Kidney (tissue), 14 donors: Measurements from ENCODE around the gene GKN1. TPM values are rescaled to one million over a fixed set of nuclear protein-coding genes. Genes with fewer than 3 reads are reported as not detected.

ENCODE experiments used
- DNase-seq, 5 donors: peaks; one replicate each; pipeline ENCODE4 v3.0.0-alpha.2; 2013 to 2020
- FAIRE-seq: peaks from 2 replicates; lab custom pipeline; 2012; peaks lifted over from hg19 to GRCh38; lab: Jason Lieb, UNC
- H3K27ac ChIP-seq, 2 donors: one replicate each; pipeline ENCODE4 v1.7.0; 2013; ENCODE audit warnings: low read depth in 2 of 2, low read length in 2 of 2, inconsistent platforms in 1 of 2
- H3K27me3 ChIP-seq: one replicate; pipeline ENCODE4 v1.7.1; 2013; ENCODE audit warnings: low read length, inconsistent platforms; ENCODE audit not compliant: control insufficient read depth, insufficient read depth
- H3K36me3 ChIP-seq, 3 donors: one replicate each; pipeline versions ENCODE4 v1.7.0 to v1.7.1; 2013; ENCODE audit warnings: low read length in 3 of 3, control low read depth in 1 of 3, inconsistent platforms in 1 of 3; ENCODE audit not compliant: insufficient read depth in 3 of 3, control insufficient read depth in 2 of 3
- H3K4me1 ChIP-seq, 3 donors: one replicate each; pipeline versions ENCODE4 v1.7.0 to v1.7.1; 2013; ENCODE audit warnings: low read length in 3 of 3, inconsistent platforms in 1 of 3, low read depth in 1 of 3; ENCODE audit not compliant: control insufficient read depth in 2 of 3, insufficient read depth in 2 of 3
- H3K4me3 ChIP-seq, 3 donors: one replicate each; pipeline versions ENCODE4 v1.7.0 to v1.8.1; 2013; ENCODE audit warnings: low read length in 3 of 3, control low read depth in 1 of 3, inconsistent platforms in 1 of 3
- H3K9ac ChIP-seq, 3 donors: one replicate each; pipeline versions ENCODE4 v1.7.0 to v1.7.1; 2013; ENCODE audit warnings: low read length in 3 of 3, control low read depth in 1 of 3, inconsistent platforms in 1 of 3
- H3K9me3 ChIP-seq, 3 donors: one replicate each; pipeline versions ENCODE4 v1.7.0 to v1.7.1; 2013; ENCODE audit warnings: low read length in 3 of 3, control low read depth in 1 of 3, inconsistent platforms in 1 of 3; ENCODE audit not compliant: control insufficient read depth in 2 of 3, insufficient read depth in 1 of 3
- CTCF ChIP-seq: IDR thresholded peaks from 3 replicates; pipeline ENCODE4 v1.5.1; 2012; ENCODE audit warnings: mild to moderate bottlenecking, moderate library complexity, borderline replicate concordance; ENCODE audit not compliant: insufficient read depth; ENCODE audit errors: extremely low read depth
- intact Hi-C: fragments of 100-400 bp; cut with DNase I; formaldehyde crosslinking; loops from one replicate; pipeline ENCODE4 v1.11.1; 2022
- polyA plus RNA-seq: library from polyadenylated mRNA; stranded (reverse); fragments of 350-450 nt; fragmentation: Illumina TruSeq; extraction: RNeasy Lipid Tissue Mini Kit (QIAGEN cat#74804); gene quantifications from one replicate; pipeline ENCODE4 v1.2.3, GENCODE V29; 2014; ENCODE audit warnings: low read depth, low replicate concordance; ENCODE audit not compliant: insufficient read depth
- total RNA-seq: library from RNA; stranded (reverse); fragmentation: NEBNext Ultra II Directional; extraction: Animal tissue kit (Norgen Biotek cat#: 25700); gene quantifications from one replicate; pipeline ENCODE4 v1.2.1, GENCODE V29; 2021
- donor health status: control.
- donor health status: control.
- donor health status: control.
- donor health status: control.
- donor health status: control.
- donor health status: DM: yes; HTN: yes; CAD: no.
- donor health status: Normal renal cell carcinoma (clear cell type).

Gene GKN1
- total and polyA plus RNA-seq, 2 donors from 2014 or later = not detected

GRCh38 chr2:68935471-68935870 is 39.0 kb upstream of the GKN1 start:
- FAIRE-seq = no peak
- Histone ChIP-seq H3K27me3 (no peaks in the 10 kb centered on the region), H3K4me3 (no peak overlapping the region), H3K36me3 (no peaks in the 10 kb centered on the region), H3K9ac (no peak overlapping the region), H3K9me3 (no peaks in the 10 kb centered on the region), H3K27ac (no peak overlapping the region), H3K4me1 (peaks cover 0 to 5% (median 0%) of the 10 kb centered on the region in 3 donors)
- DNase-seq = no peak
- intact Hi-C loops = no loop called here
- TF ChIP-seq CTCF = no peak

- no peak overlapping the region for H3K27ac ChIP-seq
- no peaks in the 10 kb centered on the region for H3K9me3 ChIP-seq
- DNase-seq (no peak), FAIRE-seq (no peak)
- H3K36me3 ChIP-seq = no peaks in the 10 kb centered on the region
- intact Hi-C loops = no loop called here
- H3K9ac ChIP-seq = no peak overlapping the region
- no peaks in the 10 kb centered on the region for H3K27me3 ChIP-seq
- peaks cover 0 to 5% (median 0%) of the 10 kb centered on the region in 3 donors for H3K4me1 ChIP-seq
- no peak for TF ChIP-seq CTCF
- no peak overlapping the region for H3K4me3 ChIP-seq
Observed at GRCh38 chr2:68936427-68936826, 38.0 kb upstream of the GKN1 start.

GRCh38 chr2:68936889-68937288 is 37.5 kb upstream of the GKN1 start:
- DNase-seq (no peak), FAIRE-seq (no peak)
- Histone ChIP-seq H3K27me3 (no peaks in the 10 kb centered on the region), H3K4me3 (no peak overlapping the region), H3K9me3 (no peaks in the 10 kb centered on the region), H3K9ac (no peak overlapping the region), H3K27ac (no peak overlapping the region), H3K36me3 (no peaks in the 10 kb centered on the region), H3K4me1 (peaks cover 0 to 5% (median 0%) of the 10 kb centered on the region in 3 donors)
- intact Hi-C loops = no loop called here
- TF ChIP-seq CTCF = no peak
